Panc1 (cell line): Measurements from ENCODE around the gene TOPBP1. TPM values are rescaled to one million over a fixed set of nuclear protein-coding genes. Genes with fewer than 3 reads are reported as not detected.

Source experiments
- ATAC-seq: fragments of 200-7000 bp; cut with Tn5 transposase; 2 replicates; pipeline ENCODE4 v1.9.1; 2020; ENCODE audit warnings: mild to moderate bottlenecking, moderate library complexity
- BruUV-seq: library from RNA; stranded (reverse); fragments of 400-500 nt; replicated peaks from 2 replicates; lab custom pipeline; 2021; lab: Mats Ljungman, UMichigan
- CTCF ChIA-PET: fragments of 300-600 bp; sonication (Branson Sonifier 250); formaldehyde crosslinking; loops from one replicate; lab custom pipeline; 2022; ENCODE audit warnings: antibody characterized with exemption; lab: Charles Lee
- POLR2A ChIA-PET: fragments of 300-600 bp; sonication (Branson Sonifier 250); formaldehyde crosslinking; loops from one replicate; lab custom pipeline; 2022; ENCODE audit warnings: antibody characterized with exemption; lab: Charles Lee
- DNase-seq: peaks from one replicate; pipeline ENCODE4 v3.0.0-alpha.2; 2010; ENCODE audit warnings: low read depth, low spot score
- H3K27ac ChIP-seq: 2 replicates; pipeline ENCODE4 v1.5.1; 2011; ENCODE audit warnings: mild to moderate bottlenecking, low read length, inconsistent platforms
- H3K27me3 ChIP-seq: fragments of 200-500 bp; sonication (Bioruptor generic); 2 replicates; pipeline ENCODE4 v1.6.0; 2014; ENCODE audit warnings: low read length, inconsistent platforms; ENCODE audit not compliant: control insufficient read depth, insufficient read depth
- H3K36me3 ChIP-seq: fragments of 200-500 bp; sonication (Bioruptor generic); 2 replicates; pipeline ENCODE4 v1.5.1; 2014; ENCODE audit warnings: inconsistent platforms, mild to moderate bottlenecking, low read length, moderate library complexity; ENCODE audit not compliant: control insufficient read depth, insufficient read depth
- H3K4me1 ChIP-seq: 2 replicates; pipeline ENCODE4 v1.5.1; 2011; ENCODE audit warnings: inconsistent platforms, mild to moderate bottlenecking, low read length, moderate library complexity; ENCODE audit not compliant: control insufficient read depth, insufficient read depth
- H3K4me3 ChIP-seq, 2 experiments: 2 replicates each; pipeline ENCODE4 v1.5.1; 2011 to 2012; ENCODE audit warnings: low read depth in 2 of 2, low read length in 2 of 2, mild to moderate bottlenecking in 2 of 2, inconsistent platforms in 1 of 2, moderate library complexity in 1 of 2
- H3K9me3 ChIP-seq: fragments of 200-500 bp; sonication (Bioruptor generic); 2 replicates; pipeline ENCODE4 v1.5.1; 2014; ENCODE audit warnings: low read depth, mild to moderate bottlenecking, inconsistent platforms, low read length, moderate library complexity; ENCODE audit not compliant: control insufficient read depth, insufficient read depth
- CTCF ChIP-seq: fragments of 450-650 bp; IDR thresholded peaks from 2 replicates; pipeline ENCODE4 v1.5.1; 2017; ENCODE audit warnings: mild to moderate bottlenecking
- POLR2AphosphoS5 ChIP-seq: IDR thresholded peaks from 2 replicates; pipeline ENCODE4 v1.6.1; 2012; ENCODE audit warnings: mild to moderate bottlenecking, low read depth, low read length, moderate library complexity
- REST ChIP-seq, 2 experiments: IDR thresholded peaks; 2 replicates each; pipeline ENCODE4 v1.6.1; 2011 to 2012; ENCODE audit warnings: low read depth in 2 of 2, control low read depth in 1 of 2, low read length in 1 of 2, mild to moderate bottlenecking in 1 of 2, moderate library complexity in 1 of 2; ENCODE audit not compliant: insufficient read depth in 1 of 2
- SIN3A ChIP-seq: IDR thresholded peaks from 2 replicates; pipeline ENCODE4 v1.6.1; 2012; ENCODE audit warnings: low read depth, mild to moderate bottlenecking, low read length, moderate library complexity, borderline replicate concordance; ENCODE audit not compliant: insufficient read depth
- TCF7L2 ChIP-seq: IDR thresholded peaks from 2 replicates; pipeline ENCODE4 v1.6.1; 2011; ENCODE audit warnings: mild to moderate bottlenecking, low read depth, low read length, inconsistent platforms
- in situ Hi-C: cut with HindIII; loops from 2 replicates; pipeline ENCODE4 v1.10.0; 2016; ENCODE audit warnings: low sequenced_read_pairs, low pct_unique_long_range_greater_than_20kb
- intact Hi-C: fragments of 100-400 bp; cut with micrococcal nuclease; formaldehyde crosslinking; loops from one replicate; pipeline ENCODE4 v1.10.0; 2022; ENCODE audit not compliant: unreplicated experiment
- total RNA-seq: library from RNA; stranded (reverse); gene quantifications from one replicate; pipeline ENCODE4 v1.2.1, GENCODE V29; 2021; ENCODE audit not compliant: unreplicated experiment

TOPBP1 gene
- total RNA-seq, 1 experiment from 2014 or later: 78.4 TPM

GRCh38 chr3:133611534-133611933 is 50.2 kb downstream of the TOPBP1 start:
- ATAC-seq: no peak
- in situ Hi-C loops: no loop called here
- TF ChIP-seq SIN3A (no peak), REST (IDR thresholded peaks at IDR 0.05; ENCODE audit: insufficient read depth in 1 of 2, low read depth in 2 of 2, low read length in 1 of 2) (no peak), TCF7L2 (no peak), POLR2AphosphoS5 (no peak), CTCF (no peak)
- ChIA-PET CTCF (no interaction called here), POLR2A (interaction anchor here (0.7 kb wide), 1 partner anchor 10 kb away, joined by 6 read pairs; no protein-coding TSS in a partner anchor)
- H3K9me3 ChIP-seq: no peaks in the 10 kb centered on the region
- H3K27ac ChIP-seq: no peak overlapping the region
- no peaks in the 10 kb centered on the region for H3K4me1 ChIP-seq
- peaks cover 50% of the 10 kb centered on the region; the same call in 1 of the 2 replicates for H3K36me3 ChIP-seq
- BruUV-seq: no TSS peak
- intact Hi-C loops: no loop called here
- no peaks in the 10 kb centered on the region for H3K27me3 ChIP-seq
- H3K4me3 ChIP-seq: no peak overlapping the region
- no peak for DNase-seq

GRCh38 chr3:133610031-133610430 is 51.7 kb downstream of the TOPBP1 start:
- no peak for TF ChIP-seq CTCF
- no peak for TF ChIP-seq TCF7L2
- TF ChIP-seq REST (IDR thresholded peaks at IDR 0.05; ENCODE audit: insufficient read depth in 1 of 2, low read depth in 2 of 2, low read length in 1 of 2): no peak
- TF ChIP-seq POLR2AphosphoS5: no peak
- TF ChIP-seq SIN3A: no peak
- DNase-seq (no peak), ATAC-seq (no peak)
- ChIA-PET CTCF (no interaction called here), POLR2A (no interaction called here)
- intact Hi-C loops: no loop called here
- Histone ChIP-seq H3K9me3 (no peaks in the 10 kb centered on the region), H3K27ac (no peak overlapping the region), H3K36me3 (peaks cover 47% of the 10 kb centered on the region; the same call in 1 of the 2 replicates), H3K4me1 (no peaks in the 10 kb centered on the region), H3K27me3 (no peaks in the 10 kb centered on the region), H3K4me3 (no peak overlapping the region)
- in situ Hi-C loops: no loop called here
- BruUV-seq: TSS peak; percentile 21
